Stimulated activated CD8-positive, alpha-beta memory T cell treated with anti-CD3 and anti-CD28 coated beads, Interleukin-7, amount 100 ng/mL, for 4 hours (primary cell): ENCODE measurements around the gene CREM.
A peak's percentile ranks its signal among the peaks of the same experiment; 100 is the strongest.
"Not testable (repeated sequence)": the region's sequence is repeated elsewhere in the genome, so short reads cannot be mapped to it uniquely, and the experiment has no call there.

ENCODE experiments used
- DNase-seq, 2 donors: peaks; one replicate each; pipeline ENCODE4 v3.0.0-alpha.2; 2020; ENCODE audit warnings: low read depth in 2 of 2

Gene CREM

GRCh38 chr10:35194471-35194870, 67.8 kb downstream of the CREM start:
- no peak for DNase-seq

GRCh38 chr10:35194906-35195305, 68.3 kb downstream of the CREM start:
- DNase-seq, result peak; percentile 17 to 32

GRCh38 chr10:35195361-35196306, 69.0 kb downstream of the CREM start:
- DNase-seq, result peak; percentile 66 to 83

GRCh38 chr10:35200487-35200886, 73.8 kb downstream of the CREM start:
- no peak for DNase-seq

- DNase-seq, result no peak
Observed at GRCh38 chr10:35201234-35201633, 74.6 kb downstream of the CREM start.

DNA sequence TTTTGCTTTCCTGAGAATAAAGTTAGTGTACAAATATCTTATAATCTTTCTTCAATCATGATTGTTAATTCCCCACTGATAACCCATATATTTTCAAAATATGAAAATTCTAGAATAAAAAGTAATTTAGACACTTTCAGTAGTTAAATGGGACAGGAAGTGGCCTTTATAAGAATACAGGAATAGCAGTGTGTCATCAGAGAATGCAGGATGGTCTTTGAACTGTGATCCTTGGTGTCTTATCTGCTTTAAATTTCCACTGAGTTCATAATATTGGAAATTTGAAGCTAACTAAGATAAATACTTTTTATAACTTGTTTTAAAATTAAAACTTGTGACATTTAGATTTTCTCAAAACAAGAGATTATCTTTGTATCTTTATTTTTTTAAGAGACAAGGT, 75.4 kb downstream of the CREM start:
- no peak for DNase-seq

GRCh38 chr10:35203745-35204144, 77.1 kb downstream of the CREM start:
- no peak for DNase-seq

- DNase-seq, result no peak
Observed at GRCh38 chr10:35204650-35205319, 78.1 kb downstream of the CREM start.

- DNase-seq, result no peak
Observed at GRCh38 chr10:35206274-35206673, 79.6 kb downstream of the CREM start.

DNA sequence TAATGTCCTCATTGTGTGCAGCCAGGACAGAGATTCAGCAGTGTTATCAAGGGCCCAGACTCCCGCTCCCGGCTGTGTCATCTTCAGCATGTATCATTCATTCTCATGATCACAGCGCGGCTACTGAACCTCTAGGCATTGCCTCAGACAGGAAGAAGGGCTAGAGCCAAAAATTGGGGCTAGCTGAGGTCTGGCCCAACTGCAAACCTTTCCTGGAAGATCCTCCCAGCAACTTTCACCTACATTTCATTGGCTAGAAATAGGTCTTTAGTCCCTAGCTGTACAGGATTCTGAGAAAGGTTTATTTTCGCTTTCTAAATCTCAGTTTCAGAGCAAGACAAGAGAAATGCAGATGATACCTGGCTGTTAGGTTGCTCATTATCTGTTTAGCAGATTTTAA, 81.9 kb downstream of the CREM start:
- DNase-seq, result no peak

DNA sequence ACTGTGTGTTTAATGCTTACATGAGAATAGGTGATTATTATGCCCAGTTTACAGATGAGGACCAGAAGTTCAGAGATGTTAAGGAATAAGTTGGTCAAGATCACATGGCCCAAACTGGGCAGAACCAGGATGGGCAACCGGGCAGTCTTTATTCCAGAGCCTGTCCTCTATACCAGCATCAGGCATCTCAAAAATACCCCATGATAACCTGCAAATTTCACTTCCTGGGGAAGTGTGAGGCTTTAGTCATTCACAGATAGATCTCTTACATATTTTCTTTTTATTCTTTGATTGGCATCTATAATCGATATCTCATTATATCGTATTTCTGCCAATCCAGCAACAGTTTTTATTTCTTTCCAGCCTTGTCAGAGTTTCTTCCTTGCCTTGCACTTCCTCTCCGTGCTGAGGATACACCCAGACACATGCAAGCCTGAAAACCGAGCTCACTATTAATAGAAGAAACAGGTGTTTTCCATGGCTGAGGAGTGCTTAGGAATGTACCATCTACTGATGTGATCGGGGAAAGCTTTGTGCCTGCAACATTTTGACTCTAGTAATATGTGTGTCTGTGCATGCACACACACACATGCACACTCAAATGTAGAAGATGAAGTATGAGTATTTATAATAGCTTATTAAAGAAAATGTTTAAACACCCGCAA, 82.4 kb downstream of the CREM start:
- no peak for DNase-seq

DNA sequence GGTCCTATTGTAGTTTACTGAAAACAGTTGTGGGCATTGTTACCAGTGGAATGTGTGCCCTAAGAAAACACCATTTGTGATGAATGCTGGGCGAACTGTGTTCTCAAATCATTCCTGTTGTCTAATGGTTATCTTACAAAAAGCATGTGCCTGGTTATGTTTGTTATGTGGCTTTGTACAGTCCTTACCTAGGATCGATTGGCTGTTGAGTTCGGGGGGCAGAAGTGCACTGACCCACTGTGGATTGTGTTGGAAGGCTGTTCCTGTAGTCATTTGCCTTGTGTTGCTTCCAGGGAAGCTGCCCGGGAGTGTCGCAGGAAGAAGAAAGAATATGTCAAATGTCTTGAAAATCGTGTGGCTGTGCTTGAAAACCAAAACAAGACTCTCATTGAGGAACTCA, 84.3 kb downstream of the CREM start:
- no peak for DNase-seq

DNA sequence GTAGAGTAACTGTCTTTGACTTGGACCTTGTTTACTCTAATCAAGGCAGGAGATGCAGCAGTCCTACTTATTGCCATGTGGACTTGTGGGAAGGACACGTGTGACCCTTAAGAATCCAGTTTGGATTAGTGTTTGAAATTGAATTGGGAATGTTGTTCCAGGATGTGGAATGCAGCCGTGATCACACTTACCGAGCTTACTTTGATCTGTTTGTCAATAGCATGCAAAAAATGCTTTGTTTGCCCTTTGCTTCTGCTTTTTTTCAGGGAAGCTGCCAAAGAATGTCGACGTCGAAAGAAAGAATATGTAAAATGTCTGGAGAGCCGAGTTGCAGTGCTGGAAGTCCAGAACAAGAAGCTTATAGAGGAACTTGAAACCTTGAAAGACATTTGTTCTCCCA, 84.7 kb downstream of the CREM start:
- DNase-seq, result no peak

GRCh38 chr10:35212856-35213255, 86.2 kb downstream of the CREM start:
- DNase-seq, result no peak

- DNase-seq, result no peak
Observed at GRCh38 chr10:35213699-35214098, 87.1 kb downstream of the CREM start.

DNA sequence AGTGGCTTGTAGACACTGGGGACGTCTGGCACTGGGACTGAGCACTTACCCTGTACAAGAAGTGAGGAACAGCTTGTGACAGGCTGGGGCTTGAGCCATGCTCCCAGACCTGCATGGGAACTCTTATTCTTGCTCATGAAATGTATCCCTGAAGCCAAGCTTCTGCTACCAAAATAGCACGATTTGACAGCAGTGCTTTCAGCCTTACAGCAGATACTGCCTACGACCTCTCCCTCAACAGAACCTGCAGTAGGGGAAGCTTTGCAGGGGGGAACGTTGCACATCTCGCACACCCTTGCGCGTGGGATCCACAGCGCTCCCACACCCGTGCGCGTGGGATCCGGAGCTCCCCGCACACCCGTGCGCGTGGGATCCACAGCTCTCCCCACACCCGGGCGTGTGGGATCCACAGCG, 88.0 kb downstream of the CREM start:
- no peak for DNase-seq

GRCh38 chr10:35215107-35215506, 88.5 kb downstream of the CREM start:
- DNase-seq, result no peak

DNA sequence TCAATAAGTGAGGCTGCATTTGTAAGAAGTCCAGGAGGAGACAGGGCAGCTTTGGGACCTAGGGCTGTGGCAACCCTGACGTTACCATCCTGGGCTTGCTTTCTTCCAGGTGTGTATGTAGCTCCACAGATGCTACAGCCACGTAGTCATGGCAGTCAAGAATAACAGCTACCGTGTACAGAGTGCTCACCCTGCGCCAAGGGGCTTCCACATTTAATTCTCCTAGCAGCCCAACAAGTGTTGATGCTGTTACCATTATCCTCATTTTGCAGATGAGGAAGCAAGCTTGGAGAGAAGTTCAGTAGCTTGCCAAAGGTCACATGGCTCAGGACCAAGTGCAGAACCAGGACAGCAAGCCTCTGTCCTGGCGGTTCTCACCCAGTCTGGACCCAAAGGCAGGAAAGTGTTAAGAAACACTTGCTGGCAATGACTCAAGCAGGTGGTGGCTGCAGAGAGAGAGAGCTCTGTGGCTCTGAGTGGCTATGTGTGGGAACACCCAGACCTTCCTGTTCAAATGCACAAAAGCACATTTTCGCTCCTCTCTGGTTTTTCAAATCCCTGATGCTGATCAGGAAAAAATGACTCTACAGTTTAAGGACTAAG, 89.8 kb downstream of the CREM start:
- DNase-seq, result peak in 1 of 2 donors; percentile 14

DNA sequence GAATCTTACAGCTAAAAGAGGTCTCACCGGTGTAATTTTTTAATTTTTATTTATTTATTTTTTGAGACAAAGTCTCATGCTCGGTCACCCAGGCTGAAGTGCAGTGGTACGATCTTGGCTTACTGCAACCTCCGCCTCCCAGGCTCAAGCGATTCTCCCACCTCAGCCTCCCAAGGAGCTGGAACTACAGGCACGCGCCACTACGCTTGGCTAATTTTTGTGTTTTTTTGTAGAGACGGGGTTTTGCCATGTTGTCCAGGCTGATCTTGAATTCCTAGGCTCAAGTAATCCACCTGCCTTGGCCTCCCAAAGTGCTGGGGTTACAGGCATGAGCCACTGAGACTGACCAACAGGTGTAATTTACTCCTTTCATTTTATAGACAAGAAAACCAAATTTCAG, 90.3 kb downstream of the CREM start:
- not testable (repeated sequence) for DNase-seq

GRCh38 chr10:35217455-35217854, 90.8 kb downstream of the CREM start:
- DNase-seq, result no peak

DNA sequence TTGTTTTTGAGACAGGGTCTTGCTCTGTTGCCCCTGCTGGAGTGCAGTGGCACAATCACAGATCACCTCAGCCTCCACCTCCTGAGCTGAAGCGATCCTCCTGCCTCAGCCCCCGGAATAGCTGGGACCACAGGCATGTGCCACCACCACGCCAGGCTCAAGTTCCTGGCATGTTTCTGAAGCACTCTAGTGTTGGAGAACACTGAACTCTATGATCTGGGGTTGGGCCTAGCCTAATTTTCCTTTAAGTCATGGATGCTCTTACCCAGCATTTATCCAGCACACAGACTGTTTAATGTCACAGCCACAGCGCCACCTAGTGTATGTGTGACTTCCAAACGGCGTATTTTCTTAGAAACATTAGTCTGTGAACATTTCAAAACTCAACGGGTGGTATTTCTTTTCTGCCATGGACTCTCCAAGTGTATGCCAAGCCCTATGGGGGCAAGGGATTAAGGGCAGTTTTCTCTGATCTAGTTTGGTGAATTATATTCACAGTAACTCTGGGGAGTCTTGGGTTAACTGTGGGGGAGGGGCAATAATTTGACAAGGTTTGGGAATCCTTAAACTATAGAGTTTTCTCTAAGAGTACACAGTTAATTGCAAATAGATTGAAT, 91.8 kb downstream of the CREM start:
- DNase-seq, result peak; percentile 64 to 76

DNA sequence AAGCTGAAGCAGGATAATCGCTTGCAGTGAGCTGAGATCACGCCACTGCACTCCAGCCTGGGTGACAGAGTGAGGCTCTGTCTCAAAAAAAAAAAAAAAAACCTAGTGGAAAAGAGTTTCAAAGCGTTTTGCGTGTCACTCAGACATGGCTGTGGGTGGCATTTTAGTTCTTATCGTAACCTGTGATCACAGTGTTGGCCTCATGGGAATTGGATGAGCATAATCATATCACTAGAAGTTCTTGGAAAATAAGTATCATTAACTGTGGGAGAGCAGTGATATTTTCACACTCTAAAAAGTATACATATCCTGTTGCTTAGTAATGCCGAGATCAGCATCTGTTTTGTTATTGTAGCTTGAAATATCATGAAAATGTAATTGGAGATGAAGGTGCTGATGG, 92.6 kb downstream of the CREM start:
- DNase-seq, result no peak
